ENCODE measurements around the gene CLDN24.

CLDN24 gene

DNA sequence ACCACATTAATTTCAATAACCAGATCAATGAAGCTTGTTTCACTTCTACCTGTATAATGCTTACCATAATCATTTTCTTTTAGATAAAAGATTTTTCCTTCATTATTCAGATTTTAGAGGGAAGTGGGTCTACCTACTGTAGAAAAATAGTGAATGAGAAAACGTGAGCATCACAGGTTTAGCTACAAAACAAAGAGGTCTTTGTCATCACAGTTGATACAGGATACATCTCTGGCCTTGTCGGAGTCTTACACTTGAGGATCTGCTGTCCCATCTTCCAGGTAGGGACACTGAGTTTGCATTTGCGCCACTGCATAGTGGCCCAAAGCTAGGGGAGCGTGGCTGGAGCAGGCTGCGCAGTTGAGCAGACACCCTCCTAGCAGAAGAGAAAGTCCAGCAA lies 710 bp downstream of the CLDN24 start:
- no peak overlapping the region for H3K4me3 ChIP-seq (ENCODE audit: low read depth, low read length)
- H3K36me3 ChIP-seq (ENCODE audit: insufficient read depth, low read length): no peaks in the 10 kb centered on the region
- H3K79me2 ChIP-seq (ENCODE audit: control insufficient read depth, insufficient read depth, low read length, unreplicated experiment): no peaks in the 10 kb centered on the region
- H3K27me3 ChIP-seq (ENCODE audit: insufficient read depth, low read length): no peaks in the 10 kb centered on the region
- H3K27ac ChIP-seq (ENCODE audit: low read depth, low read length): no peak overlapping the region
- H3K4me1 ChIP-seq (ENCODE audit: control insufficient read depth, insufficient read depth, low read length, unreplicated experiment): no peaks in the 10 kb centered on the region
- H2AFZ ChIP-seq (ENCODE audit: low read length, unreplicated experiment): no peak overlapping the region

DNA sequence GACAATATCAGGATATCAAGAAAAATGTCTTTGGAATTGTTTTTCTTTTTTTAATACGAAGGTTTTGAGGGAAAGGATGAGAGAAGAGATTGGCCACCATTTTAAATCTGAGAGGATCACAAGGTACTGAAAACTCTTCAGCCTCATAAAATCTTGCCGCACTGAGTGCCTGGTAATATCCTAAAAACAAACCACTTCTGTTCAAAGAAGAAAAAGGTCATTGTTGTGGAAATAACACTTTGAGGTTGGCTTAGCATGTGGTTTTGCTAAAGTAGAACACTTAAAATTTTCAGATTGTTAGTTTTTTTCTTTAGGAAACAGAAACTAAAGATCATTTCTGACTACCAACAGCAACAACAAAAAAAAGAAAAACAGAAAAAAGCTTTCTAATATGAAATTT lies 1.1 kb downstream of the CLDN24 start:
- no peak overlapping the region for H2AFZ ChIP-seq (ENCODE audit: low read length, unreplicated experiment)
- H3K79me2 ChIP-seq (ENCODE audit: control insufficient read depth, insufficient read depth, low read length, unreplicated experiment): no peaks in the 10 kb centered on the region
- H3K4me1 ChIP-seq (ENCODE audit: control insufficient read depth, insufficient read depth, low read length, unreplicated experiment): no peaks in the 10 kb centered on the region
- no peak overlapping the region for H3K4me3 ChIP-seq (ENCODE audit: low read depth, low read length)
- H3K36me3 ChIP-seq (ENCODE audit: insufficient read depth, low read length): no peaks in the 10 kb centered on the region
- no peaks in the 10 kb centered on the region for H3K27me3 ChIP-seq (ENCODE audit: insufficient read depth, low read length)
- no peak overlapping the region for H3K27ac ChIP-seq (ENCODE audit: low read depth, low read length)

DNA sequence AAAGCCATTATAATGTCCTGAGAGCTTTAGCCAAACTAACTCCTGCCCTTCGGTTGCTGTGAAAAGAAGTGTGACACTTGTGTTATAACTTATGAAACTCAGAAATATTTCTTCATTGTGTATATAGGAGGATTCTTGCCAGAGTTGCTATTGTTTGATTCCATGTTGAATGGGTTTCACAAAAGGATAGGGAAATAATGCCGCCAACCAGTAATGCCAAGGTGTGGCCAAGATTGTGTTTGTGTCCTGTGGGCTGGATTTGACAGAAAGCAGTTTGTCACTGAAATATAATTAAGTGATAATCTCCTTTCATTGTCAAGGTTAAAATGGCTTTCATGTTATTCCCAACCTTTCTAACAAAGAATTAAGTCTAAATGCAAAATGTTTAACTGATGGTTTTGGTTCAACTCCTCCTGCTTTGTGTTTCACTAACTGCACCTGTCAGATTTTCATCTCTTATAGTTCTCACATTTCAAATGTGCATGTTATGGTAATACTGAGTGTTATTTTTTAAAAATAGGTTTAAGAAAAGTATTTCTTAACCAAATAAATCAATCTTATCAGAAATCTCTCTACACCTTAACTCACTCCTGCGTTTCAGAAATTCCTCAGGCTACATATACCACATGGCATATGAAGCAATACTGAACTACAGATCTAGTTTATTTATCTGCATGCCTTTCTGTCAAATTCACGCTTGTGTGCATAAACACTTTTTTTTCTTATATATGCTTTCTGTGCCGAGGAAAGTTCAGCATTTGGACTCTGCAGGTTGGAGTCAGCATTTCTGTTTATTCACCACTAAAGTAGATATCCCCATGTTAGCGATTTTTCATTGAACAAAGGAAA lies 1.8 kb downstream of the CLDN24 start, which contains the start of gene CLDN22:
CLDN22 (minus strand) TSS at position 66 of the 849 bp plus-strand sequence; CDS start at position 8, 58 bp downstream.
- no peaks in the 10 kb centered on the region for H3K36me3 ChIP-seq (ENCODE audit: insufficient read depth, low read length)
- H3K4me1 ChIP-seq (ENCODE audit: control insufficient read depth, insufficient read depth, low read length, unreplicated experiment): no peaks in the 10 kb centered on the region
- no peaks in the 10 kb centered on the region for H3K27me3 ChIP-seq (ENCODE audit: insufficient read depth, low read length)
- no peak within 1 kb of the TSS for H3K27ac ChIP-seq (ENCODE audit: low read depth, low read length)
- no peaks in the 10 kb centered on the region for H3K79me2 ChIP-seq (ENCODE audit: control insufficient read depth, insufficient read depth, low read length, unreplicated experiment)
- H3K4me3 ChIP-seq (ENCODE audit: low read depth, low read length): no peak within 1 kb of the TSS
- H2AFZ ChIP-seq (ENCODE audit: low read length, unreplicated experiment): no peak within 1 kb of the TSS

DNA sequence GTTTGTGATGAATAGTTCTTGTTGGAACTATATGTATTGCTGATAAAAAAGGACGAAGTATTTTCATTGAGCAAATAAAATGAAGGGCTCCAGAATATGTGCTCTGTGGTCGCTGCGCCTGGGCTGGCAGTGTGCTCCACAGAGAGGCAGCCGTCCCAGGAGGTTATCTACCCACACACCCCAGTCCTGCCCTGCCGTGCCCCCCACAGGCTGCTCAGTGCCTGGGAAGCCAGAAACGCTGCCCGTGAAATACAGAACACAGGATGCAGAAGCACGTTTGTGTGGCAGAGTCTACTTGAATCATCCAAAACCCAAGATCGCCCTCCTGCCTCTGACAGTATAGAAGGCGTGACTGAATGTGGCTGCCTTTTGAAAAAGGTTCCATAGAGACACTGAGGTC lies 3.6 kb downstream of the CLDN24 start:
- H3K36me3 ChIP-seq (ENCODE audit: insufficient read depth, low read length): no peaks in the 10 kb centered on the region
- no peak overlapping the region for H3K4me3 ChIP-seq (ENCODE audit: low read depth, low read length)

DNA sequence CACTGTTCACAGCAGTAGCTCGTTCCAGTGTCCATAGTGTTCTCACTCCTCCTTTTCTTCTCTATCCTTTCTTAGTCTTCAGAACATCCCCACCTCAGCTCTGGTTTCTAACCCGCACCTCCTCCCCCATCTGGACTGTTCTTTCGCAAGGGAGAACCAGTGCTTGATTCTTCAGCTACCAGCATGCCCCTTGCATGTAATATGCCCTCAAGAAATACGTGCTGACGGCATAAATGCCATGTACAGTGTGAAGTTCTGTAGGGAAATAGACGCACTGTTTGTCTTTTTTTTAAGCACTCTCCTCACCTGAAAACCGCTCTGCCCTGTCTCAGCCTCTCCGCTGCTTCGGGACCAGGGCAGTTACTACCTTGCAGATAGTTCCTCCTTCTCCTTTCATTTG lies 7.4 kb downstream of the CLDN24 start:
- H3K27ac ChIP-seq (ENCODE audit: low read depth, low read length): no peak overlapping the region
- no peak overlapping the region for H2AFZ ChIP-seq (ENCODE audit: low read length, unreplicated experiment)
- no peak overlapping the region for H3K4me3 ChIP-seq (ENCODE audit: low read depth, low read length)
- no peaks in the 10 kb centered on the region for H3K27me3 ChIP-seq (ENCODE audit: insufficient read depth, low read length)
- no peaks in the 10 kb centered on the region for H3K36me3 ChIP-seq (ENCODE audit: insufficient read depth, low read length)
- no peaks in the 10 kb centered on the region for H3K79me2 ChIP-seq (ENCODE audit: control insufficient read depth, insufficient read depth, low read length, unreplicated experiment)
- H3K4me1 ChIP-seq (ENCODE audit: control insufficient read depth, insufficient read depth, low read length, unreplicated experiment): no peaks in the 10 kb centered on the region

More for the DNA sequence above, 3.6 kb downstream of the CLDN24 start:
- H3K27me3 ChIP-seq (ENCODE audit: insufficient read depth, low read length): no peaks in the 10 kb centered on the region
- no peaks in the 10 kb centered on the region for H3K79me2 ChIP-seq (ENCODE audit: control insufficient read depth, insufficient read depth, low read length, unreplicated experiment)
- H2AFZ ChIP-seq (ENCODE audit: low read length, unreplicated experiment): no peak overlapping the region
- no peak overlapping the region for H3K27ac ChIP-seq (ENCODE audit: low read depth, low read length)
- no peaks in the 10 kb centered on the region for H3K4me1 ChIP-seq (ENCODE audit: control insufficient read depth, insufficient read depth, low read length, unreplicated experiment)

DNA sequence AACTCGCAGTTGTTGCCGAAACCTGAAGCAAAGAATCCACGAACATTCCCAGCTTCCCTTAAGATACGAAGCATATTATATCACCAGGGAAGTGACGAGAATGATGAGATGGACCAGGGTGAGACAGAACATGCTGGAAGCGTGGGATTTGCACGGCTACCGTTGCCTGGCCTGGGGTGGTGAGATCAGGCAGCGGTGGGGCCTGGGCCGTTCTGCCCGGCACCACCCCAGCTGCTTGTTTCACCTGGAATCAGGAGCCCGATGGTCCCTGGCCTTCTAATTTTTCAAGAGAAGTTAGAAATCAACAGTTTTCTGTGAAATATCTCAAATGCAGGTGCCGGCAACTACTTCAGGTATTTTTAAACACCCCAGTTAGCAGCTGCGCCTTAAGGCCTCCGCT lies 7.9 kb downstream of the CLDN24 start:
- H3K4me3 ChIP-seq (ENCODE audit: low read depth, low read length): no peak overlapping the region
- H3K27me3 ChIP-seq (ENCODE audit: insufficient read depth, low read length): no peaks in the 10 kb centered on the region
- no peak overlapping the region for H2AFZ ChIP-seq (ENCODE audit: low read length, unreplicated experiment)
- H3K27ac ChIP-seq (ENCODE audit: low read depth, low read length): no peak overlapping the region
- no peaks in the 10 kb centered on the region for H3K36me3 ChIP-seq (ENCODE audit: insufficient read depth, low read length)
- H3K79me2 ChIP-seq (ENCODE audit: control insufficient read depth, insufficient read depth, low read length, unreplicated experiment): no peaks in the 10 kb centered on the region
- H3K4me1 ChIP-seq (ENCODE audit: control insufficient read depth, insufficient read depth, low read length, unreplicated experiment): no peaks in the 10 kb centered on the region

DNA sequence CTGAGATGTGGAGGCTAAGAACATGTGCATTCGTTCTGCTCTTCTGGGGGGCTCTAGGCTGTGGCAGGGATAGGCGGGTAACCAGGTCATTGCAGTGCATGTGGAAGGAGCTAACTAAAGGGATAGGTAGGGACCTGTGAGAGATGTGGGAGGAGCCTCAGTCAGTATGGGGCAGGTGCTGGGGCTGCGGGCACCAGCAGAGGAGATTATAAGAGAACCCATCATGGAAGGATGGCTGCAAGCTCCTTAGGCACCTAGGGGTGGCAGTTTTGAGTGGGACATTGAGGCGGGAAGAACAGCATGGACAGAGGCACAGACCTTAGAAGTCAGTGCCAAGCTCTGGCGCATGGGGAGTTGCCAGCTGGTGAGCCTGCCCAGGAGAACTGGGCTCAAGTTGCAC lies 9.4 kb downstream of the CLDN24 start:
- no peaks in the 10 kb centered on the region for H3K36me3 ChIP-seq (ENCODE audit: insufficient read depth, low read length)
- no peak overlapping the region for H3K4me3 ChIP-seq (ENCODE audit: low read depth, low read length)
- H3K27me3 ChIP-seq (ENCODE audit: insufficient read depth, low read length): no peaks in the 10 kb centered on the region

DNA sequence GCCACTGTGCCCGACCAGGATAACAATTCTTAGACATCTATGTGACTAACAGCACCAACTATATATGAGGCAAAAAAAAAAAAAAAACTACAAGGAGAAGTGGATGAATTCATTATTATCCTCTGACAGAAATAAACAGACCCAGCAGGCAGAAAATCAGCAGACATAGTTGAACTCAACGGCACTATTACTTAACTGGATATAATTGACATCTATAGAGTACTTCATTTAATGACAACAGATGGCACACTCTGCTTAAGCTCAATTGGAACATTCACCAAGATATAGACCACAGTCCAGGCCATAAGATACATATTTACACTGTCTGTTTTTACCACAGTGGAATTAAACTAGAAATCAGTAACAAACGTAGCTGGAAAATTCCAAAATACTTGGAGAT lies 15.4 kb downstream of the CLDN24 start:
- Histone ChIP-seq H3K36me3 (ENCODE audit: insufficient read depth, low read length) (no peaks in the 10 kb centered on the region), H3K27me3 (ENCODE audit: insufficient read depth, low read length) (no peaks in the 10 kb centered on the region), H2AFZ (ENCODE audit: low read length, unreplicated experiment) (no peak overlapping the region), H3K79me2 (ENCODE audit: control insufficient read depth, insufficient read depth, low read length, unreplicated experiment) (no peaks in the 10 kb centered on the region), H3K27ac (ENCODE audit: low read depth, low read length) (no peak overlapping the region), H3K4me1 (ENCODE audit: control insufficient read depth, insufficient read depth, low read length, unreplicated experiment) (no peaks in the 10 kb centered on the region), H3K4me3 (ENCODE audit: low read depth, low read length) (no peak overlapping the region)

More for the DNA sequence above, 9.4 kb downstream of the CLDN24 start:
- H3K4me1 ChIP-seq (ENCODE audit: control insufficient read depth, insufficient read depth, low read length, unreplicated experiment): no peaks in the 10 kb centered on the region
- H3K27ac ChIP-seq (ENCODE audit: low read depth, low read length): no peak overlapping the region
- no peak overlapping the region for H2AFZ ChIP-seq (ENCODE audit: low read length, unreplicated experiment)
- H3K79me2 ChIP-seq (ENCODE audit: control insufficient read depth, insufficient read depth, low read length, unreplicated experiment): no peaks in the 10 kb centered on the region

DNA sequence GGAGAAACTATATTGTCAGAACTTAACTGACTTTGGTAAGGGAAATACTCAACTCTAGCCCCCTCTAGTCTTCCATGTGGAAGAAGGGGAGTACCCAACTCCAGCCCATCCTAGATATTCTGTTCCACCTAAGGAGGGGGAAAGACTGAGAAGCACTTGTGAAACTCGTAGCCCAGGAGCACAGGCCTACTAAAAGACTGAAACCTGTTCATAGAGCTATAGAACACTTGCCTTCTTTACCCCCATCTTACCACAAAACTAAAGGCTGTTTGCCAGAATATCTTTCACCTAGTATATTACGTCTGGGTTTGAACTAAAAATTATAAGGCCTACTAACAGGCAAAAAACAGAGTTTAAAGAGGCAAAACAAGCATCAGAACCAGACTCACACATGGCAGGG lies 17.7 kb downstream of the CLDN24 start:
- Histone ChIP-seq H3K36me3 (ENCODE audit: insufficient read depth, low read length) (peaks cover under 1% of the 10 kb centered on the region; the same call in 1 of the 2 replicates), H2AFZ (ENCODE audit: low read length, unreplicated experiment) (no peak overlapping the region), H3K79me2 (ENCODE audit: control insufficient read depth, insufficient read depth, low read length, unreplicated experiment) (no peaks in the 10 kb centered on the region), H3K4me3 (ENCODE audit: low read depth, low read length) (no peak overlapping the region), H3K27me3 (ENCODE audit: insufficient read depth, low read length) (no peaks in the 10 kb centered on the region), H3K4me1 (ENCODE audit: control insufficient read depth, insufficient read depth, low read length, unreplicated experiment) (no peaks in the 10 kb centered on the region), H3K27ac (ENCODE audit: low read depth, low read length) (no peak overlapping the region)

DNA sequence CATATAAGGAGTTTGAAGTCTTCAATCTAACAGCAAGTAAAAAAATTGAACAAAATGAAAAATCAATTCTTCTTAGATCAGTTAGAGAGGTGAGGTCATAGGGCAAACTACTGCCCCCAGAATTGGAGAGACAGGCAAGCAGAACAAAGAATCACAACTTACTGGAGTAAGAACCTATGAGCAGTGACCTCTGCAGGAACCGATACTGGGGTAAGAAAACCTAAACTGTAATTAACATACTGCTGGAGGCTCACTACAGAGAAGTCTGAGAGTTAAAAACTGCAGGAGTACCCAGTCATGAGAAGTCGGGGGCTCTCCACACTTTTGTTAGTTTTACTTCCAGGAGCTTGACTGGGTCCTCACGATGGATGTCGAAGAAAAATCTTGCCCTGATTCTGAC lies 18.2 kb downstream of the CLDN24 start:
- no peaks in the 10 kb centered on the region for H3K79me2 ChIP-seq (ENCODE audit: control insufficient read depth, insufficient read depth, low read length, unreplicated experiment)
- no peaks in the 10 kb centered on the region for H3K27me3 ChIP-seq (ENCODE audit: insufficient read depth, low read length)
- H3K27ac ChIP-seq (ENCODE audit: low read depth, low read length): no peak overlapping the region
- no peaks in the 10 kb centered on the region for H3K4me1 ChIP-seq (ENCODE audit: control insufficient read depth, insufficient read depth, low read length, unreplicated experiment)
- H3K4me3 ChIP-seq (ENCODE audit: low read depth, low read length): no peak overlapping the region
- peaks cover 3% of the 10 kb centered on the region; the same call in 1 of the 2 replicates for H3K36me3 ChIP-seq (ENCODE audit: insufficient read depth, low read length)
- no peak overlapping the region for H2AFZ ChIP-seq (ENCODE audit: low read length, unreplicated experiment)

DNA sequence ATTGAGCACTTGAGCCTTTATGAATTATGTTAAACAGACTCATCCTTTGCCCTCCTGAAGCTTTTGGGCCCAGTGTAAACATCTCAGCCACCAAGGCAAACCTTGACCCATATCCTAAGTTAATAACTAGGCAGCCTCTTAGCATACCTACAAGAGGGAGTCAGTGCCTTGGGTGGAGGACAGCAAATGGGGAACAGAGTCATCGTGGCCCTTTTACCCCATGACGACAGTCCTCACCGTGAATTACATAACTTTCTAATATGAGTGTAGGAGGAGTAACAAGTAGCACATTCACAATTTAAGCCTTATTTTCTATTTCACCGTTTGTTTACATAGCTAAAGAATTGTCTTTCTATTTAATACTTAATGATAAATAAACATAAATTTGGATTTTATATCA lies 18.9 kb downstream of the CLDN24 start:
- Histone ChIP-seq H2AFZ (ENCODE audit: low read length, unreplicated experiment) (no peak overlapping the region), H3K27ac (ENCODE audit: low read depth, low read length) (no peak overlapping the region), H3K4me1 (ENCODE audit: control insufficient read depth, insufficient read depth, low read length, unreplicated experiment) (no peaks in the 10 kb centered on the region), H3K4me3 (ENCODE audit: low read depth, low read length) (no peak overlapping the region), H3K27me3 (ENCODE audit: insufficient read depth, low read length) (no peaks in the 10 kb centered on the region), H3K36me3 (ENCODE audit: insufficient read depth, low read length) (peaks cover 3% of the 10 kb centered on the region; the same call in 1 of the 2 replicates), H3K79me2 (ENCODE audit: control insufficient read depth, insufficient read depth, low read length, unreplicated experiment) (no peaks in the 10 kb centered on the region)
